GM18499 (cell line): ENCODE measurements around the gene MT1H.
"Not testable (repeated sequence)": the region's sequence is repeated elsewhere in the genome, so short reads cannot be mapped to it uniquely, and the experiment has no call there.

Experiments
- ATAC-seq: cut with Tn5 transposase; IDR thresholded peaks from one replicate; pipeline ENCODE4 v1.9.1; 2021; ENCODE audit warnings: moderate number of reproducible peaks; ENCODE audit not compliant: insufficient read depth, unreplicated experiment

Gene MT1H

GRCh38 chr16:56711862-56712261 is 42.2 kb downstream of the MT1H start:
- ATAC-seq = no peak

- ATAC-seq = no peak
Measured at GRCh38 chr16:56713794-56714193, 44.2 kb downstream of the MT1H start.

- ATAC-seq = no peak
Measured at GRCh38 chr16:56715126-56715525, 45.5 kb downstream of the MT1H start.

- no peak for ATAC-seq
Measured at GRCh38 chr16:56716761-56717160, 47.1 kb downstream of the MT1H start.

- not testable (repeated sequence) for ATAC-seq
Measured at GRCh38 chr16:56717532-56717931, 47.9 kb downstream of the MT1H start.
